HG02798 (cell line): ENCODE results near the gene MAPK4.
"Not testable (repeated sequence)": the region's sequence is repeated elsewhere in the genome, so short reads cannot be mapped to it uniquely, and the experiment has no call there.

Experiments
- ATAC-seq: cut with Tn5 transposase; IDR thresholded peaks from one replicate; pipeline ENCODE4 v1.9.1; 2021; ENCODE audit warnings: mild to moderate bottlenecking; ENCODE audit not compliant: unreplicated experiment, poor library complexity

The MAPK4 gene

GRCh38 chr18:50742952-50743351 lies 183.1 kb downstream of the MAPK4 start:
- ATAC-seq = no peak

GRCh38 chr18:50744253-50744652 lies 184.4 kb downstream of the MAPK4 start:
- no peak for ATAC-seq

GRCh38 chr18:50745945-50746344 lies 186.1 kb downstream of the MAPK4 start:
- ATAC-seq = no peak

GRCh38 chr18:50747849-50748242 lies 188.0 kb downstream of the MAPK4 start:
- ATAC-seq = no peak

- no peak for ATAC-seq
Measured at GRCh38 chr18:50748243-50749229, 188.6 kb downstream of the MAPK4 start.

GRCh38 chr18:50749421-50749820 lies 189.5 kb downstream of the MAPK4 start:
- ATAC-seq = no peak

- no peak for ATAC-seq
Measured at GRCh38 chr18:50749945-50750344, 190.1 kb downstream of the MAPK4 start.

GRCh38 chr18:50750546-50750945 lies 190.7 kb downstream of the MAPK4 start:
- no peak for ATAC-seq

- no peak for ATAC-seq
Measured at GRCh38 chr18:50751490-50751889, 191.6 kb downstream of the MAPK4 start.

- ATAC-seq = no peak
Measured at GRCh38 chr18:50751947-50752346, 192.1 kb downstream of the MAPK4 start.

- ATAC-seq = no peak
Measured at GRCh38 chr18:50753311-50753710, 193.4 kb downstream of the MAPK4 start.

GRCh38 chr18:50754297-50754696 lies 194.4 kb downstream of the MAPK4 start:
- ATAC-seq = no peak

GRCh38 chr18:50757358-50757757 lies 197.5 kb downstream of the MAPK4 start:
- no peak for ATAC-seq

- ATAC-seq = no peak
Measured at GRCh38 chr18:50769463-50769862, 209.6 kb downstream of the MAPK4 start.

- no peak for ATAC-seq
Measured at GRCh38 chr18:50775207-50775606, 215.3 kb downstream of the MAPK4 start.

- no peak for ATAC-seq
Measured at GRCh38 chr18:50775726-50776125, 215.8 kb downstream of the MAPK4 start.

- ATAC-seq = no peak
Measured at GRCh38 chr18:50776383-50776782, 216.5 kb downstream of the MAPK4 start.

GRCh38 chr18:50779021-50779420 lies 219.1 kb downstream of the MAPK4 start:
- not testable (repeated sequence) for ATAC-seq
